Measurements from ENCODE around the gene ZNF432. TPM values are rescaled to one million over a fixed set of nuclear protein-coding genes. Genes with fewer than 3 reads are reported as not detected.

ZNF432 gene
- total and polyA plus RNA-seq, 2 of the 13 experiments (the other 11 are each of a cell fraction or from before 2014, with no cell fraction given) = 4.1 to 8.7 TPM

DNA sequence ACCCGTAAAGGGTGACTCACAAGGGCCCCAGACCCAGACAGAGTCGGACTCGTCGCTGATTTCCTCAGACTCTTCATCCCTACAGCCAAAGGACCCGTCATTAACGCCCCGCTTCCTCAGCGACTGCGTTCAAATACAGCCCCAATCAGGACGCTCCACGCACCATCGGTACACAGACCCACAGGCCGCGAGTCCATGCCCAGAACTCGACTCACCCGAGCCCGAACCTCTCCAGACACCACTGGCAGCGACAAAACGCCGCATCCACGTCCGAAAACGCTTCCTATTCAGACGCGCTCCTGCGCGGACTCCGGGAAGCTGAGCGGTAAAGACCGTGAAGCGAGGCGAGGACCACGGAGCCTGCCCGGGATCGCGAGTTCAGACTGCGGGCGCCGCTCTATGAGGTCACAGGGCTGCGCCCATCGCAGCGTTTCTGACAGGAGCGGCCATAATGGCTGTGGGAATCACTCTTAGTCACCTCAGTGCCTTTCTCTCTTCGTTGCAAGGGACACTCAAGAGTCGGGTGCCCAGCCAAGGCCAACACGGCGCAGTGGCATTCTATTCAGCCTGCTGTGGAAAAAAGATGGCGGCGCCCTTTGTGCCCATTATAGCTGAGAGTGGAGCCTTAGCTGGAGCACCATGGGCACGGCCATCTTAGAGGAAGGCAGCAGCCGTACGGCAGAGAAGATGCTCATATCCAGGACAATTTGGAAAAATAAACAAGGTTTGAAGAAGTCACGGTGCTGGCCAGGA, 20.4 kb downstream of the ZNF432 start, which contains the start of gene ZNF614 (continued):
- peak; percentile 78; the same call in 1 of the 2 replicates for TF ChIP-seq IRX3 (CRISPR knock-in tag; IDR thresholded peaks at IDR 0.05; ENCODE audit: borderline replicate concordance, low read depth)
- no peak for TF ChIP-seq ZNF337 (CRISPR knock-in tag; IDR thresholded peaks at IDR 0.05; ENCODE audit: borderline replicate concordance, low read depth)
- TF ChIP-seq, protein P1, sequence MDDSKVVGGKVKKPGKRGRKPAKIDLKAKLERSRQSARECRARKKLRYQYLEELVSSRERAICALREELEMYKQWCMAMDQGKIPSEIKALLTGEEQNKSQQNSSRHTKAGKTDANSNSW (CRISPR knock-in tag; IDR thresholded peaks at IDR 0.05; ENCODE audit: borderline replicate concordance) = no peak
- no peak for TF ChIP-seq NBN (conservative IDR thresholded peaks at IDR 0.05)
- TF ChIP-seq HNRNPLL (IDR thresholded peaks at IDR 0.05; ENCODE audit: low read depth, low read length, poor library complexity, severe bottlenecking) = peak; percentile 92
- TF ChIP-seq, protein P2, sequence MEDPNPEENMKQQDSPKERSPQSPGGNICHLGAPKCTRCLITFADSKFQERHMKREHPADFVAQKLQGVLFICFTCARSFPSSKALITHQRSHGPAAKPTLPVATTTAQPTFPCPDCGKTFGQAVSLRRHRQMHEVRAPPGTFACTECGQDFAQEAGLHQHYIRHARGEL (CRISPR knock-in tag; IDR thresholded peaks at IDR 0.05) = peak; percentile 76; the same call in 1 of the 2 replicates
- TF ChIP-seq ZFP36L1 (CRISPR knock-in tag; IDR thresholded peaks at IDR 0.05) = 0 out of 2 replicates have a peak, but pooled peaks have one; percentile 11
- peak; percentile 81 for TF ChIP-seq NRL (CRISPR knock-in tag; IDR thresholded peaks at IDR 0.05; ENCODE audit: borderline replicate concordance)
- peak; percentile 70; the same call in 1 of the 2 replicates for TF ChIP-seq HOXA5 (CRISPR knock-in tag; IDR thresholded peaks at IDR 0.05)
- TF ChIP-seq NFKBIZ (CRISPR knock-in tag; IDR thresholded peaks at IDR 0.05) = peak; percentile 49; the same call in 1 of the 2 replicates
- TF ChIP-seq DR1 (CRISPR knock-in tag; IDR thresholded peaks at IDR 0.05) = peak; percentile 65
- TF ChIP-seq SKI (IDR thresholded peaks at IDR 0.05; ENCODE audit: partially characterized antibody) = no peak
- no peak for TF ChIP-seq SP4 (CRISPR knock-in tag; IDR thresholded peaks at IDR 0.05)
- TF ChIP-seq NFKB2 (CRISPR knock-in tag; IDR thresholded peaks at IDR 0.05; ENCODE audit: borderline replicate concordance) = peak; percentile 93; the same call in 1 of the 2 replicates
- no peak for TF ChIP-seq SSRP1 (CRISPR knock-in tag; IDR thresholded peaks at IDR 0.05)
- TF ChIP-seq RELA (CRISPR knock-in tag; IDR thresholded peaks at IDR 0.05) = peak; percentile 81; the same call in 1 of the 2 replicates
- no peak for TF ChIP-seq ZSCAN9 (CRISPR knock-in tag; IDR thresholded peaks at IDR 0.05; ENCODE audit: borderline replicate concordance)
- TF ChIP-seq PLRG1 (conservative IDR thresholded peaks at IDR 0.05) = no peak
- TF ChIP-seq, protein P3, sequence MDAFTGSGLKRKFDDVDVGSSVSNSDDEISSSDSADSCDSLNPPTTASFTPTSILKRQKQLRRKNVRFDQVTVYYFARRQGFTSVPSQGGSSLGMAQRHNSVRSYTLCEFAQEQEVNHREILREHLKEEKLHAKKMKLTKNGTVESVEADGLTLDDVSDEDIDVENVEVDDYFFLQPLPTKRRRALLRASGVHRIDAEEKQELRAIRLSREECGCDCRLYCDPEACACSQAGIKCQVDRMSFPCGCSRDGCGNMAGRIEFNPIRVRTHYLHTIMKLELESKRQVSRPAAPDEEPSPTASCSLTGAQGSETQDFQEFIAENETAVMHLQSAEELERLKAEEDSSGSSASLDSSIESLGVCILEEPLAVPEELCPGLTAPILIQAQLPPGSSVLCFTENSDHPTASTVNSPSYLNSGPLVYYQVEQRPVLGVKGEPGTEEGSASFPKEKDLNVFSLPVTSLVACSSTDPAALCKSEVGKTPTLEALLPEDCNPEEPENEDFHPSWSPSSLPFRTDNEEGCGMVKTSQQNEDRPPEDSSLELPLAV (CRISPR knock-in tag; conservative IDR thresholded peaks at IDR 0.05; ENCODE audit: low read depth) = no peak
- no peak for TF ChIP-seq FOXJ3 (CRISPR knock-in tag; IDR thresholded peaks at IDR 0.05; ENCODE audit: borderline replicate concordance)
- peak; percentile 67 for TF ChIP-seq MEF2D (CRISPR knock-in tag; IDR thresholded peaks at IDR 0.05)
- TF ChIP-seq, protein P4, sequence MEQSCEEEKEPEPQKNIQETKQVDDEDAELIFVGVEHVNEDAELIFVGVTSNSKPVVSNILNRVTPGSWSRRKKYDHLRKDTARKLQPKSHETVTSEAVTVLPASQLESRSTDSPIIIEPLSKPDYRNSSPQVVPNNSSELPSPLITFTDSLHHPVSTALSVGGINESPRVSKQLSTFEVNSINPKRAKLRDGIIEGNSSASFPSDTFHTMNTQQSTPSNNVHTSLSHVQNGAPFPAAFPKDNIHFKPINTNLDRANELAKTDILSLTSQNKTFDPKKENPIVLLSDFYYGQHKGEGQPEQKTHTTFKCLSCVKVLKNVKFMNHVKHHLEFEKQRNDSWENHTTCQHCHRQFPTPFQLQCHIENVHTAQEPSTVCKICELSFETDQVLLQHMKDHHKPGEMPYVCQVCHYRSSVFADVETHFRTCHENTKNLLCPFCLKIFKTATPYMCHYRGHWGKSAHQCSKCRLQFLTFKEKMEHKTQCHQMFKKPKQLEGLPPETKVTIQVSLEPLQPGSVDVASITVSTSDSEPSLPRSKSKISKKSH (CRISPR knock-in tag; IDR thresholded peaks at IDR 0.05; ENCODE audit: borderline replicate concordance) = peak; percentile 12; the same call in 1 of the 2 replicates
- TF ChIP-seq, protein P5, sequence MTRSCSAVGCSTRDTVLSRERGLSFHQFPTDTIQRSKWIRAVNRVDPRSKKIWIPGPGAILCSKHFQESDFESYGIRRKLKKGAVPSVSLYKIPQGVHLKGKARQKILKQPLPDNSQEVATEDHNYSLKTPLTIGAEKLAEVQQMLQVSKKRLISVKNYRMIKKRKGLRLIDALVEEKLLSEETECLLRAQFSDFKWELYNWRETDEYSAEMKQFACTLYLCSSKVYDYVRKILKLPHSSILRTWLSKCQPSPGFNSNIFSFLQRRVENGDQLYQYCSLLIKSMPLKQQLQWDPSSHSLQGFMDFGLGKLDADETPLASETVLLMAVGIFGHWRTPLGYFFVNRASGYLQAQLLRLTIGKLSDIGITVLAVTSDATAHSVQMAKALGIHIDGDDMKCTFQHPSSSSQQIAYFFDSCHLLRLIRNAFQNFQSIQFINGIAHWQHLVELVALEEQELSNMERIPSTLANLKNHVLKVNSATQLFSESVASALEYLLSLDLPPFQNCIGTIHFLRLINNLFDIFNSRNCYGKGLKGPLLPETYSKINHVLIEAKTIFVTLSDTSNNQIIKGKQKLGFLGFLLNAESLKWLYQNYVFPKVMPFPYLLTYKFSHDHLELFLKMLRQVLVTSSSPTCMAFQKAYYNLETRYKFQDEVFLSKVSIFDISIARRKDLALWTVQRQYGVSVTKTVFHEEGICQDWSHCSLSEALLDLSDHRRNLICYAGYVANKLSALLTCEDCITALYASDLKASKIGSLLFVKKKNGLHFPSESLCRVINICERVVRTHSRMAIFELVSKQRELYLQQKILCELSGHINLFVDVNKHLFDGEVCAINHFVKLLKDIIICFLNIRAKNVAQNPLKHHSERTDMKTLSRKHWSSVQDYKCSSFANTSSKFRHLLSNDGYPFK (CRISPR knock-in tag; IDR thresholded peaks at IDR 0.05; ENCODE audit: borderline replicate concordance) = peak; percentile 99
- TF ChIP-seq EHMT2 (IDR thresholded peaks at IDR 0.05; ENCODE audit: borderline replicate concordance, low read depth, low read length) = no peak
